HG03342 (cell line): ENCODE data around the gene TMEM163.

Experiments
- ATAC-seq: cut with Tn5 transposase; IDR thresholded peaks from one replicate; pipeline ENCODE4 v1.9.1; 2021; ENCODE audit warnings: mild to moderate bottlenecking, moderate library complexity; ENCODE audit not compliant: unreplicated experiment

Gene TMEM163

DNA sequence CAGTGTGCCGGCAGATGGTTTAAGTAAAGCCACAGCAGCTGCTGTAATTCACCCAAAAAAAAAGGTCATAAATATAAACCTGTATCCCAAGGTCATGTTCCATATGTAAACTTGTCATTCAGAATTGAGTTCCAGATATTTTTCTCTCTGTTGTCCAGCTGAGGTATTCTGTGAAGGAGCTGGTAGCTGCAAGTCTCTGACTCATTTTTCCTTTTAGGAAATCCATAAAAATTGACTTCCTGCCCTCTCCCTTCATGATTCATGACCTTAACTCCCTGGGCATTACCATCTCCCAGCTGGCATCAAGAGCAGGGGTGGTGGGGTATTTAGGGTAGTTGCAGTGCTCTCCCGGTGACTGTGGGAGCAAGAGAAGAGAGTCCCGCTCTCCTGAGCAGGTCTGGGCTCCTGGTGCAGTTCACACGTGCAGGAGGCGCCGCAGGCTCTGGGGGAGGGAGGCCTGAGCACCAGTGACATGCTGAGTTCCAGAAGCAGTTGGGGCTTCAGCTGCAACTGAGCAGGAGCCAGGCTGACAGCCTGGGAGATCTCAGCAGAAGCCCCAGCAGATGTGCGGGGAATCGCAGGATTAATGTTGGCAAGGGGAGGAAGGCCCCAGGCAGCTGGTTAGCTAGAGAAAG is 272.3 kb downstream of the TMEM163 start:
- no peak for ATAC-seq

DNA sequence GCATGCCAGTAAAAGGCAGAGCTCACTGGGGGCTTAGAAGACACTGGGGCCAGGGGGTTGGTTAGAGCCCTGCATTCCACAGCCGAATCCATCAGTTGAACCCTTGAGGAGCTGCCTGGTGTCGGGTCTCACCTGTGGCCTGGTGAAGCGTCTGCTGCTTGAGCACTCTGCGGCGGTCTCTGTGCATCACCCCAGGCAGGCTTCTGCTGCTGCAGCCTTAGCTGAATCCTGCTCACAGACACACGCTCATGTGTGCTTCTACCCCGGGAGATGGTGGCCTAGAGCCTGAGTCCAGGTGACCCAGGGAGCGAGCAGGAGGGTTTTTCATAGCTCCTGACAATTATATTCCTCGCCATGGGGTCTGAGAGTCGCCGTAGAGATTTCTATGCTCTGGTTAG is 272.8 kb downstream of the TMEM163 start:
- no peak for ATAC-seq

DNA sequence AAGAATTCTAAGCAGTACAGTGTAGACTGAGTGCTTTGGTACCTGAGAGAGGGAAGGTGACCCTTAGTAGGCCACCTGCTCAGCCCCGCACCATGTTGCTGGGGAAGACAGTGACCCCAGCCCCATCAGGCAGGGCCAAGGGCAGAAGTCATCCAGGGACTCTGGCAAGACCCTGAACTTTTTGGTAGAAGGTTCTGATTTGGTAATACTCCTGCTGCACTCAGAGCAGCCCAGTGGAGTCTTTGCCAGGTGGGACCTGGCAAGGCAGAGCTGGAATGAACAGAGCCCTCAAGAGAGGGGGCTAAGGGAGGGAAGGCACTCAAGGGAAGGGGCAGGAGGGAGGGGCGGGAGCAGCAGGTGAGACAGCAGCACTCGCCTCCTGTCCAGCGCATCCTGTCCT is 273.7 kb downstream of the TMEM163 start:
- no peak for ATAC-seq

DNA sequence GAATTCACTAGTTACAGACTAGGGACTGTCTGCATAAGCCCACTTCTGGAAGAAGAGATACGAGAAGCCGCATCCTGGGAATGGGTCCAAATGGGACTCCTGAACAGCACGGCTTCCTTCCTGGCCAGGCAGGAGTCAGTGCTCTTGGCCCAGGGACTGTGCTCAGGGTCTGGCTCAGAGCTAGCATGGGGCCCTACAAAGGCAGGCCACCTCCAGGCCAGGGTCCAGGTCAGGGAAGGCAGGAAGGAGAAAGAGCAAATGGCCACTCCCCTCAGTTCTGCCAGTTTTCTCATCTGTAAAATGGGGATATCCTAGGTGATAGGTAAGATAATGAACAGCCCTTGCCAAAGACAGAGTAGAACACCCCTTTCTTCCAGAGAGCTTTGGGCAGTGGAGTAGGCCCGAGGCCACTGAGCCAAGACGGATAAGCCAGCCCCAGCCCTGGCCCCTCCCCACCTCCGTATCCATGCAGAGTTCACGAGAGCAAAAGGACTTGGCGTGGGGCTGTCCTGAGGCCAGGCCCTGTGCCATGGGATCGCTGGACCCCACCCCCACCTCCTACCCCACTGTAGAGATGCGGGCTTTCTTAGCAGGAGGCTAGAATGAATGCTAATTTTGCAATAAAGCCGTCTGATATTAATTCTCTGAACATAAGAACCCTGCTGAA is 274.9 kb downstream of the TMEM163 start:
- no peak for ATAC-seq

DNA sequence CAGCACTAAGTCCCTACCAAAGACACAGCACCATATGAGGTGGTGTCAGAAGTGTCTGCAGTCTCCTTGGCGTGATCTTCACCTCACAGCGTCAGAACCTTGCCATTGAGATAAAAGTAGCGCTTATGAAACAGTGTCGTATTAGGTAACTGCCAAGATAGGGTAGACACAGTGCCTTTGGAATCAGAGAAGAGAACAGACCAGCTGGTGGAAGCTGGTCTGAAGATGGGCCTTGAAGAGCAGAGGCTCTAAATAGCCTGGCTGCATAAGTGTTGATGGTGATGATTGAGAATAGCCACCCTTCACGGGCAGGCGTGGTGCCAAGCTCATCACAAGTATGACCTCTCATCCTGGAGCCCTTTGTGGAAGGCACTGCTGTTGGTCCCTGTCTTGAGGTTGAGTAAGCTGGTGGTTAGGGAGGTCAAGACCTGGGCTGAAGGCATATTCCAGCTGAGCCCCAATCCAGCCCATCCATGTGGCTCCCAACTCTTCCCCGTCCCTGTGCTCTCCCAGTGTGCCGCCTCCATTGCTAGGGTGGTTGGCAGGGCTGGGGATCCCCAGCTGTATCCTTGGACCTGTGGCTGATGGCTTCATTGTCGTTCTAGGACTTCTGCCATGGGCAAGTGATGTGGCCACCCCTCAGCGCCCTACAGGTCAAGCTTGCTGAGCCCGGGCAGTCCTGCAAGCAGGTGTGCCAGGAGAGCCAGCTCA is 277.5 kb downstream of the TMEM163 start:
- ATAC-seq: no peak

DNA sequence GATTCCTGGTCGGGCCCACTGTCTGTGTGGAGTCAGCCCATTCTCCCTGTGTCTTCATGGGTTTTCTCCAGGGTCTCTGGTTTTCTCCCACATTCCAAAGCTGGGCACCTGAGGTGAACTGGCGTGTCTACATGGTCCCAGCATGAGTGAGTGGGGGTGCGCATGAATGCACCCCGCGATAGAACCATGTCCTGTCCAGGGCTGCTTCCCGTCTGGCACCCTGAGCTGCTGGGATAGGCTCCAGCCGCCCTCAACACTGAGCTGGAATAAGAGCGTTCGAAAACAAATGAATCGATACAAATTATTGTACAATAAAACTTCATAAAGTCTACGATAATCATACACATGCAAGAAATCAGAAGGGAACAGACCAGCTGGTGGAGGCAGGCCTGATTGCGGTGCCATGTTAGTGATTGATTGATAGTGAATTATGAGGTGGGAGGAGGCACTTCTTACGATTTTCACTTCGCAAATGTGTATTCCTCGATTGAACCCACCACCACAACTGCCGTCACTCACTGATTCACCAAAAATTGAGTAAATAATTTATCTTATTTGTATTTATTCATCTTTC is 278.4 kb downstream of the TMEM163 start:
- ATAC-seq: no peak

DNA sequence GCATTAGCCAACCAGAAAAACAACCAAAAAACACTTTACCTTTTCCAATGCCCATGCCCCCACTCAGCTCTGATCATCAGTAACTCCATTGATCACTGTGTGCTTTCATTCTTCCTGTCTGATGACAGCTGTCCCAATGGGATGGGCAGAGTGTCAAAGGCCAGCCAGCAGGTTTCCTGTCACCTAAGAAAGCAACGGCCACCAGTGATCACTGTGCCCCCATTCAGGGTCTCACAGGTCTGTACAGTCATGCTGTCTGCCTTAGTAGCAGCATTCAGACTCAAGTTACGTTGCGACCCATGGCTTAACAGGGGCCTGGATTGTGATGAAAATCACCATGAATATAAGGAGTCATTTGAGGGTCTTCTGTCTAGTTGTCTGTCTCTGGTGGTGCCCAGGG is 280.4 kb downstream of the TMEM163 start:
- no peak for ATAC-seq

DNA sequence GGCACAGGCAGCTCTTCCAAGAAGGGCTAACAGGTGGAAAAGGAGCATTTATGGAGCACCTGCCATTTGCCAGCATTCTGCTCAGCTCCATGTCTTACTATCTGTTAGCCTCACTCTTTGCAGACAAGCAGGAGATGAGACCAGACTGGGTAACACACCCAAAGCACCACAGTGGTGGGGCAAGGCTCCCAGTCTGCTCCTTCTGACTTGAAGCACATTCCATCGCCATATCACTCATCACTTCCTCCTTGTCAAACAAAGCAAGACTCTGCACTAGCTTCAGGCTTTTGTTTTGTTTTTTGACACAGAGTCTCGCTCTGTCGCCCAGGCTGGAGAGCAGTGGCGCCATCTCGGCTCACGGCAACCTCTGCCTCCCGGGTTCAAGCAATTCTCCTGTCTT is 282.1 kb downstream of the TMEM163 start:
- ATAC-seq: no peak

DNA sequence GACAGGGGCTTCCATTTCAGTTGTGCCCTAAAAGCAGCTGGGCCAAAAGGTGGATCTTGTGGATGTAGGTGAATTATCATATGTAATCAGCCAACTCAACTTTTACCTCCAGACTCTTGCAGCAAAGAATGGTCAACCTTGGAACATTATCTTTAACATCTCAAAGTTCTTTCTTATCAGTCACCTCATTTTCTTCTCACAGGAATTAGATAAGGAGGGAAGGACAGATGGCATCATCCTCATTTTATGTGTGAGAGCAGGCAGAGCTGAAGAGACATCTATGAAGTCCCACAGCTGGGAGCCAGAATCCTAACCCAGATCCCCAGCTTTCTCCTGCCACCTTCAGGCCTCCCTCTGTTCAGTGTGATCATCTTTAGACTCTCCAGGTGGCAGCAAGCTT is 282.9 kb downstream of the TMEM163 start:
- ATAC-seq: no peak

DNA sequence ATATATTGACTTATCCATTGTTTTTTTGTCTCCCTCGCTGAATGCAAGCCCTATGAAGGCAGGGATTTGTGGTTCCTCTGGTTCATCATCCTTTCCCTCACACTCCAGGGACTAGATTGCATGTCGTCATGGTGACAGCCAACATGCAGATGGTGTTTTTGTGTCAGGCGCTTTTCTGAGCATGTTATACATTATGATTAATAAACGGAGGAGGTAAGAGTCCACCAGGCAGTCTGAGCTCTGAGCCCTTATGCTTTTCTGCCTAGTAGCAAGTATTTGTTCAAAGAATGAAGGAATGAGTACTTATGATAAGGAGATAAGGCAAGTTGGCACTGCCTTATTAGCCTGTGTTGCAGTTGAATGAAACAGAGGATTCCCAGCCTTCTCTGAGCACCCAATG is 283.3 kb downstream of the TMEM163 start:
- ATAC-seq: no peak

DNA sequence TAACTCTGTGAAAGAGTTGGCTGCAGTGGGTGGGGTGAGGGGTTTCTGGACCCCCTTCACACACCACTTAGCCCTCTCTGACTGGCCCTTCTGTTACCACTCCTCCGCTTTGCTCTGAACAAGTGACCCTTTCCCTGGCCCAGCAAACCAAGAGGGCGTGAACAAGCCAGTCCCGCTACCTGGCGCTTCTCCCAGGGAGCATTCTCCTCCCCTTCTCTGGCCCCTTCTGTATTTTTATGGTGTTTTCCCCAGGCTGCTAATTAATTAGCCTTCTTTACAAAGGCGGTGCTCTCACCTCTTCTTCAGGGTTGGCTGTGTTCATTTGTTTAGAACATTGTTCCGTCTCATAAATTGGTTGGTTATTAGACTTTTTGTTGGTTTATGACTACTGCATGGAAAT is 284.8 kb downstream of the TMEM163 start:
- no peak for ATAC-seq

DNA sequence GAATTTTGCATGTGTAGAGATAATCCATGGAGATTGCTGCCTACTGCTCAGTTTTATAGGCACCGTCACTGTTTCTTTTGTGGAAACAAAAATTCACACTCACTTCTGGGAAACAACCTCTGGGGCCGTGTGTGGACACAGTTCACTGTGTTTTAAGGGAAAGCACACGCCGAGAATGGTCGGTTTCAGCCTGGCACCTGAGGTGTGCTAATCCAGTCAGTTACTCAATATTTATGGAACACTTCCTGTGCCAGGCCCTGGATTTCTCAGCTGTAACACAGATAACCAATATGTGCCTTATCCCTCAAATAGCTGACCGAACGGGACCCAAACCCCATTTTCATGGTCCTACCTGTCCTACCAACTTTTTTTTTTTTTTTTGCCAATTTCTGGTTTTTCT is 285.3 kb downstream of the TMEM163 start:
- ATAC-seq: no peak

DNA sequence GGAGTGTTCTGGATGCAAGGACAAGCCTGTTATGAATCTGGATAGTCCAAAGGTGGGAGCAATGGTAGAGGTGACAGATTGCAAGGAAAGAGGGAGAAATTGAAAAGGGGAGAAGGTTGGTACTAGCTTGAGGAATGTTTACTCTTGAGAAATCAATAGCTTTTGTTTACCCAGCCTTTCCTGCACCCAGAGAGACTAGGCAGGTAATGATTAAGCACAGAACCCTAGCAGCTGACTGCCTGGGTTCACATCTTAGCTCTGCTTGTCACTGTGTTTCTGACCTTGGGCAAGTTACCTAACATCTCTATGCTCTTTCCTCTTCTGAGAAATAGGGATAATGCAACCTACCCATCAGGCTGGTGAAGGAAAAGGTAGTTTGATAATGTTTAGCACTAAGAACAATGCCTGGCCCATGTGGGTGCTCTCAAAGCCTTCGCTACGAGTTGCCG is 286.3 kb downstream of the TMEM163 start:
- ATAC-seq: no peak

DNA sequence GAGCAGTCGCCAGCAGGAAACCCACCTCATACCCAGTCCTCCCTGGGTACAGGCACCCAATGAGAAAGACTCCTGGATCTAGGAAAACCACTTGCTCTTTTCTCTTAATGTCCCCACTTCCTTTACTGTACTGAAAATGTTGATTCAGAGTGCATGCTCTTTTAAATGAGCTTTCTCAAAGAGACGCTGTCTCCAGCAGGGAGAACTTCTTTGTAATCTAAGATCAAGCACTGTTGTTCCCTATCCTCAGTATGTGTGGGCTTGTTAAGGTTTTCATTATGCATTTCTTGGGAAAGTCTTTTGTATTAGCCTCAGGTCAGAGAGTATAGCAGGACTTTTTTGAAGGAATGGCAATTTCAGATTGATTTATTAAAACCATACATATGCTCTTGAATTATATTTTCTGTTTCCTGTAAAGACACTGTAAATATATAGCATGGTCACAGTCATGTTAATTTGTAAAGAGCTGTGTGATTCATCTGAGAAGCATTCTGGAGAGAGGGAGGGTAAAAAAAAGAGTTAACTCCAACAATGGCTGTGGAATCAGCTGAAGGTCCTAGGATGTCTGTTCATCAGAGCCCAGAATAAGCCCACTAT is 286.9 kb downstream of the TMEM163 start:
- ATAC-seq: no peak

DNA sequence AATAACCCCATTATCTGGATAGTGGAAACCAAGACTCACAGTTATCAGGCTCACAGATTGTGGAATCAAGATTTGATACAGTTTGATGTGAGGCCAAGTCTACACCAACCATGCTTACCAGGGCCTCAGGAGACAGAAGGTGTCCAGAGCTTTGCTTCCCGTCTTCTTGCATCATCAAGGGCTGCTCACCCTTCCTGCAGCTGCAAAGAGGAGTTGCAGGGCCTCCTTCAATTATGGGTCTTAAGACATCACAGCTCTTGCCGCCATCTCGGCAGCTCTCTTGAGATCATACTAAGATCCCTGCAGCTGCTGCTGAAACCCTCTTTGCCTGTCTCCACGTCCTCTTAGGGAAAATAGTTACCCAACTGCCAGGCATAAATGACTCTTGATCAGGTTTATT is 288.9 kb downstream of the TMEM163 start:
- no peak for ATAC-seq

DNA sequence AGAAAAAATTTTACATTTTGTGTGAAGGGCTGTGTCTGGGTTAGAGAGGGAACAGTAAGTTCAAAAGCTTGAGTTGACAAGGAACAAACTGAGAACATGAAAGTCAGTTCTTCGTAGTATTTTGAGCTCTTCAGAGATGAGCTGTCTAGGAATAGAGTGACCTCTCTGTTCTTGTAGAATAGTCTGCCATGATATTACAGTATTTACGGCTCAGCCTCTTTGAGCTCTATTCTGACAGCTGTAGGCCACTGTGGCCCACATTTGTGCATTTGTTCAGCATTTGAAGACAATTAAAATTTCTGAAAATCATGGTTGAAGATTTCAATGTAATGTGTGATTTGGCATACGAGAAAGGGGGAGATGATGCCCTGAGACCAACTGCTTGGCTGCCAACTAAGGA is 292.1 kb downstream of the TMEM163 start:
- no peak for ATAC-seq

DNA sequence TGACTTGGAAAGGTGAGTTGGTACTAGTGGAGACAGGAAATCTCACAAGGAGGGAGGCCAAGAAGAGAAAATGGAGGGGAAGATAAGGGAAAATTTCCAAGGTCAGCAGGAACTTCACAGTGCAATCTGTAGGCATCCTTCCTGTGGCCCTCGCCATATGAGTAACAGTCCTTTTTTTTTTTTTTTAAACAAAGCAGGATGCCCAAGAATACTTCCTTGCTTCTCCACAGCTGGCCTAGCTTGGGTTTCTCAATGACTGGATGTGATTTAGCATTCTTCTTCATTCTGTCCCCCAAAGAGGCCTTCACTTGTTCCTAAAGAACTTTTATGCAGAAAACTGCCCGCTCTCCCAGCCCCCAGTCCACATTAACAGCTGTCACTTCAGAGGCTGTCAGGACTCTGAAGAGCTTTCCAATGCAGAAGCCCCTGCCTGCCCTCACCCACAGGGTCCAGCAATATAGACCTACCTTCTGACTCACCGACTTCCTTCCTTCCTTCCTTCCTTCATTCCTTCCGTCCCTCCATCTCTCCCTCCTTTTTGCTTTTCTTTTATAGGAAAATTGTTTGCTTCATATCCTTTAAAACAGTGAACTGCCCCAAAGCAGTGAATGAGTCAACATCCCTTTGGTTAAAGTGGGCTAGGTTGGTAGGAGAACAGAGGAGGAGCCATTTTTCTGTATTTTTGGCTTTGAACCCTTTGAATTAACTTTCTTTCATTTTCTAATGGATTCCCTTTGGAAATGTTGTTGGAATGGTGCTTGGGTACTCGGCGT is 292.9 kb downstream of the TMEM163 start:
- no peak for ATAC-seq

DNA sequence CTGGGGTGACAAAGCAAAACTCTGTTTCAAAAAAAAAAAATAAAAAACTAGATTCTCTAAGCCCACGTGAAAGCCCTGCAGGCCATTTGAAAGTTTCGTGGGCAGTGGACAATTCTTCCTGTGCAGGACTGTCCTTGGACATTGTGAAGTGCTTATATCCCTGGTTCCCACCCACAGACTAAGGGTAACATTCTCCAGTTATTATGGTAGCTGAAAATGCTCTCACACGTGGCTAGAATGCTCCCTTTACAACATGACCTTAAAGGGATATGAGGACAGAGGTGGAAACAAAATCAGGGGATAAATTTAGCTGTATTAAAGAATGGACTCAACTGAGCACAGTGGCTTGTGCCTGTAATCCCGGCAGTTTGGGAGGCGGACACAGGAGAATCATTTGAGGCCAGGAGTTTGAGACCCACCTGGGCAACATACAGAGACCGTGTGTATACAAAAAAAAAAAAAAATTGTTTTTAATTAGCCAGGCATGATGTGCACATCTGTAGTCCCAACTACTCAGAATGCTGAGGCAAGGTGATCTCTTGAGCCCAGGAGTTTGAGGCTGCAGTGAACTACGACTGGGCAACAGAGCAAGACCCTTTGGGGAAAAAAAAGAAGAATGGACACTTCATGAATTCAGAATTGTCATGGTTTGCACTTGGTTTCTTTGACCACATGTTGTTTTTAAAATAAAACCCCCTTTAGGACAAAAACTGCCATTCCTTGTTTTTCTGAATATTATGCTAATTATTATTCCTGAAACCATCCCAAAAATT is 297.1 kb downstream of the TMEM163 start:
- ATAC-seq: no peak

DNA sequence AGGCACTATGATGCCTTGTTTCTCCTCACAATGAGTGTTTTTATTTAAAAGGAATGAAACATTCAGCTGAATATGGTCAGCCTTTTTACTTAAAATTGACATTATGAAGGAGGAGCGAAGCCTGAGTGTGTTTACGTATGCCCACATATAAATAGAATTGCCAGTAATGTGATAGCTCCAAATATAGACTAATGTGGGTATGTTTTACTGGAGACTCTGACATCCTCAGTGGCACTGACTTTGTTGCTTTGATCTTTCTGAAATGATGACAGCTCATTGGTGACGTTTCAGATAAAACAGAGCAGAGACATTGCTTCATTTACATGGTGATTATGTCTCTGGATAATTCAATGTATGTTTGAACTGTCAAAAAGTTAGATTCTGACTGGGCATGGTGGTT is 297.9 kb downstream of the TMEM163 start:
- no peak for ATAC-seq

DNA sequence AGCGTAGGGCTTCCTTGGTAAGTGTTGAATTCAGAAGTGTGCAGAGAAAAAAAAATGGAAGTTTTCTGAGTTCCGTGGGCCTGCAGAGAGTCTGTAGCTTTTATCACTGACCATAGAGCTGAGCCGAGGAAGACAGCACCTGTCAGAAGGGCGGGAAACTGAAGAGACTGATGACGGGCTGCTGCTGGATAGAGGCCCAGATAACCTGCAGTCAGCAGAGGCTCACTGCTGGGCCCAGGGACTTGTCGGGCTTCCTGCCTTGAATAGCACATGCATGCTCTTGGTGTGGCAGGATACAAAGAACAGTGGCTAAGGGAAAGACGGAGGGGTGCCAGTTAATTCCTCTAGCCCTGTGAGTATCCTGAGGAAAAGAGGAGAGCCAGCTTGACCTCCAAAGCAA is 298.5 kb downstream of the TMEM163 start:
- ATAC-seq: no peak
